Dedifferentiated amniotic fluid mesenchymal stem cell (primary cell): ENCODE measurements around the gene NXPH2.

Experiments
- DNase-seq: peaks from one replicate; pipeline ENCODE4 v3.0.0-alpha.2; 2016; ENCODE audit errors: extremely low spot score

Gene NXPH2

GRCh38 chr2:138779781-138780445, at the start of gene NXPH2:
NXPH2 (minus strand) TSS chr2:138780390; CDS start chr2:138780241, 149 bp downstream.
- no peak for DNase-seq

- DNase-seq = no peak
Observed at GRCh38 chr2:138829326-138829919, 49.2 kb upstream of the NXPH2 start.

GRCh38 chr2:138827426-138828054, 47.4 kb upstream of the NXPH2 start:
- peak; percentile 58 for DNase-seq

- no peak for DNase-seq
Observed at GRCh38 chr2:138823666-138824065, 43.5 kb upstream of the NXPH2 start.

GRCh38 chr2:138819964-138820363, 39.8 kb upstream of the NXPH2 start:
- DNase-seq = no peak

- no peak for DNase-seq
Observed at GRCh38 chr2:138818556-138818955, 38.4 kb upstream of the NXPH2 start.

GRCh38 chr2:138814123-138814898, 34.1 kb upstream of the NXPH2 start:
- no peak for DNase-seq

GRCh38 chr2:138811431-138811830, 31.2 kb upstream of the NXPH2 start:
- DNase-seq = no peak

GRCh38 chr2:138794724-138795123, 14.5 kb upstream of the NXPH2 start:
- no peak for DNase-seq

- peak; percentile 59 for DNase-seq
Observed at GRCh38 chr2:138787053-138787666, 7.0 kb upstream of the NXPH2 start.

GRCh38 chr2:138782383-138782782, 2.2 kb upstream of the NXPH2 start:
- DNase-seq = no peak

- DNase-seq = no peak
Observed at GRCh38 chr2:138780908-138781307, 718 bp upstream of the NXPH2 start.

GRCh38 chr2:138780446-138780880, 273 bp upstream of the NXPH2 start:
- no peak for DNase-seq

- no peak for DNase-seq
Observed at GRCh38 chr2:138779406-138779780, 797 bp downstream of the NXPH2 start.

- no peak for DNase-seq
Observed at GRCh38 chr2:138777996-138778395, 2.2 kb downstream of the NXPH2 start.

GRCh38 chr2:138775736-138776135, 4.5 kb downstream of the NXPH2 start:
- no peak for DNase-seq

GRCh38 chr2:138771534-138771933, 8.7 kb downstream of the NXPH2 start:
- no peak for DNase-seq

- DNase-seq = no peak
Observed at GRCh38 chr2:138767101-138767500, 13.1 kb downstream of the NXPH2 start.

GRCh38 chr2:138766464-138766863, 13.7 kb downstream of the NXPH2 start:
- DNase-seq = no peak

- DNase-seq = no peak
Observed at GRCh38 chr2:138763971-138764370, 16.2 kb downstream of the NXPH2 start.

- no peak for DNase-seq
Observed at GRCh38 chr2:138762533-138762932, 17.7 kb downstream of the NXPH2 start.

GRCh38 chr2:138760676-138761075, 19.5 kb downstream of the NXPH2 start:
- DNase-seq = no peak
